ENCODE data around the gene EFEMP1.

Gene EFEMP1

GRCh38 chr2:55926974-55927373 is 3.4 kb upstream of the EFEMP1 start:
- Histone ChIP-seq H3K36me3 (ENCODE audit: control insufficient read depth, insufficient read depth, low read length) (no peaks in the 10 kb centered on the region), H3K9ac (ENCODE audit: low read length) (no peak overlapping the region), H3K27me3 (ENCODE audit: control insufficient read depth, insufficient read depth, low read length) (peaks cover 39% of the 10 kb centered on the region), H3K4me1 (ENCODE audit: control insufficient read depth, insufficient read depth, low read length) (peaks cover 7% of the 10 kb centered on the region), H3K9me3 (ENCODE audit: control insufficient read depth, low read length) (no peaks in the 10 kb centered on the region), H3K4me3 (ENCODE audit: low read length) (no peak overlapping the region)

GRCh38 chr2:55926246-55926645 is 2.7 kb upstream of the EFEMP1 start:
- Histone ChIP-seq H3K4me3 (ENCODE audit: low read length) (no peak overlapping the region), H3K36me3 (ENCODE audit: control insufficient read depth, insufficient read depth, low read length) (no peaks in the 10 kb centered on the region), H3K4me1 (ENCODE audit: control insufficient read depth, insufficient read depth, low read length) (peaks cover 7% of the 10 kb centered on the region), H3K9ac (ENCODE audit: low read length) (no peak overlapping the region), H3K27me3 (ENCODE audit: control insufficient read depth, insufficient read depth, low read length) (peaks cover 44% of the 10 kb centered on the region), H3K9me3 (ENCODE audit: control insufficient read depth, low read length) (no peaks in the 10 kb centered on the region)

GRCh38 chr2:55923982-55924321 is 370 bp upstream of the EFEMP1 start:
- Histone ChIP-seq H3K4me3 (ENCODE audit: low read length) (no peak overlapping the region), H3K9me3 (ENCODE audit: control insufficient read depth, low read length) (no peaks in the 10 kb centered on the region), H3K36me3 (ENCODE audit: control insufficient read depth, insufficient read depth, low read length) (no peaks in the 10 kb centered on the region), H3K9ac (ENCODE audit: low read length) (peak overlapping the region; percentile 5), H3K4me1 (ENCODE audit: control insufficient read depth, insufficient read depth, low read length) (peaks cover 7% of the 10 kb centered on the region), H3K27me3 (ENCODE audit: control insufficient read depth, insufficient read depth, low read length) (peaks cover 44% of the 10 kb centered on the region)

GRCh38 chr2:55922291-55922907 is 1.2 kb downstream of the EFEMP1 start:
- H3K4me1 ChIP-seq (ENCODE audit: control insufficient read depth, insufficient read depth, low read length) = peaks cover 7% of the 10 kb centered on the region
- H3K4me3 ChIP-seq (ENCODE audit: low read length) = no peak overlapping the region

GRCh38 chr2:55919574-55919973 is 4.0 kb downstream of the EFEMP1 start:
- Histone ChIP-seq H3K36me3 (ENCODE audit: control insufficient read depth, insufficient read depth, low read length) (no peaks in the 10 kb centered on the region), H3K4me1 (ENCODE audit: control insufficient read depth, insufficient read depth, low read length) (peaks cover 7% of the 10 kb centered on the region), H3K27me3 (ENCODE audit: control insufficient read depth, insufficient read depth, low read length) (peaks cover 29% of the 10 kb centered on the region), H3K9ac (ENCODE audit: low read length) (no peak overlapping the region), H3K9me3 (ENCODE audit: control insufficient read depth, low read length) (no peaks in the 10 kb centered on the region), H3K4me3 (ENCODE audit: low read length) (no peak overlapping the region)

More at GRCh38 chr2:55922291-55922907, 1.2 kb downstream of the EFEMP1 start:
- H3K27me3 ChIP-seq (ENCODE audit: control insufficient read depth, insufficient read depth, low read length) = peaks cover 44% of the 10 kb centered on the region
- no peak overlapping the region for H3K9ac ChIP-seq (ENCODE audit: low read length)
- no peaks in the 10 kb centered on the region for H3K9me3 ChIP-seq (ENCODE audit: control insufficient read depth, low read length)
- H3K36me3 ChIP-seq (ENCODE audit: control insufficient read depth, insufficient read depth, low read length) = no peaks in the 10 kb centered on the region

DNA sequence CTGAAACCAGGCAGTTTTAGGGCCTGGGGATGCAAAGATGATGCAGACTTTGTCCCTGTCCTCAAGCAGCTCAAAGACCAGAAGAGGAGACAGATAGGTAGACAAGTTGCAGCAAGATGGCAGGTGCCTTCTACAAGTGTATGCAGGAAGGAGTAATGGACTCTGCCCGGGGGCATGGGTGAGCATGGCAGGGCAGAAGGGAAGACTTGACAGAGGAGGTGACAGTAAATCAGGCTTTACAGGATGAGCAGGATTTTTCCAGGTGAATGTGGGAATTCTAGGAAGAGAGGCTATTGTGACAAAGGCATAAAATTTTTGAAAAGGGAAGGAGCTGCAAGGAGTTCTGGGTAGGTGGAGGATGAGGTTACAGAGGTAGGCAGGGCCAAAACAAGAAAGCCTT is 4.7 kb downstream of the EFEMP1 start:
- no peaks in the 10 kb centered on the region for H3K36me3 ChIP-seq (ENCODE audit: control insufficient read depth, insufficient read depth, low read length)
- H3K4me3 ChIP-seq (ENCODE audit: low read length) = no peak overlapping the region
- no peaks in the 10 kb centered on the region for H3K9me3 ChIP-seq (ENCODE audit: control insufficient read depth, low read length)
- H3K9ac ChIP-seq (ENCODE audit: low read length) = no peak overlapping the region
- peaks cover 7% of the 10 kb centered on the region for H3K4me1 ChIP-seq (ENCODE audit: control insufficient read depth, insufficient read depth, low read length)
- H3K27me3 ChIP-seq (ENCODE audit: control insufficient read depth, insufficient read depth, low read length) = peaks cover 23% of the 10 kb centered on the region

- peaks cover 13% of the 10 kb centered on the region for H3K27me3 ChIP-seq (ENCODE audit: control insufficient read depth, insufficient read depth, low read length)
- H3K36me3 ChIP-seq (ENCODE audit: control insufficient read depth, insufficient read depth, low read length) = no peaks in the 10 kb centered on the region
- peaks cover 3% of the 10 kb centered on the region for H3K4me1 ChIP-seq (ENCODE audit: control insufficient read depth, insufficient read depth, low read length)
- no peak overlapping the region for H3K4me3 ChIP-seq (ENCODE audit: low read length)
- no peaks in the 10 kb centered on the region for H3K9me3 ChIP-seq (ENCODE audit: control insufficient read depth, low read length)
- H3K9ac ChIP-seq (ENCODE audit: low read length) = no peak overlapping the region
These were observed 5.7 kb downstream of the EFEMP1 start for GRCh38 chr2:55917713-55918390.

- Histone ChIP-seq H3K4me1 (ENCODE audit: control insufficient read depth, insufficient read depth, low read length) (no peaks in the 10 kb centered on the region), H3K9ac (ENCODE audit: low read length) (no peak overlapping the region), H3K9me3 (ENCODE audit: control insufficient read depth, low read length) (no peaks in the 10 kb centered on the region), H3K27me3 (ENCODE audit: control insufficient read depth, insufficient read depth, low read length) (peaks cover 6% of the 10 kb centered on the region), H3K4me3 (ENCODE audit: low read length) (no peak overlapping the region), H3K36me3 (ENCODE audit: control insufficient read depth, insufficient read depth, low read length) (no peaks in the 10 kb centered on the region)
These were observed 6.5 kb downstream of the EFEMP1 start for GRCh38 chr2:55917117-55917516.

DNA sequence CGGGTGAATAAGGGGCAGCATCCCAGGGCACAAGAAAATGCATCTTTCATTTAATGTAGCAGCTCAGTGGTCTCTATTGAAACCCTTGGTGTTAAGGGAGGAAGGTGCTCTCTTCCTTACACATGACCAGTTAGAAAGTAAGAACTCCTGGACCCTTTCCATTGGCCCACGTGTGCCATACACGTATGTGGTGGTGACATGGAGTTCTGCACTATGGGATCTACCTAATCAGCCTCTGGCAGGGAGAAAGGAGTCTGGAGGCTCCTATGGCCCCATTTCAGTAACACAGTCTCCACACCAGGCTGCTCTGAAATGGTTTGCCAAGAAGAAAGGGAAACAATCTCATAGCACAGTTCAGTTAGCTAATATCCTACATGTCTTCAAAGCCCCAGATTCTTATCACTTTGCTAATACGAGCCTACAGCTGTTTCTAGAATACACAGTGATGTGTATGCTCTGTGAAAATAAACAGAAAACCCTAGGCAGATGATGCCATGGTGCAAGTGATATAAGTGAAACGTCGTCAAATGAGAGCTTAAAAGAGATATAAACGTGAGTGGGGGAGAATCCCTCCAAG is 7.0 kb downstream of the EFEMP1 start:
- H3K27me3 ChIP-seq (ENCODE audit: control insufficient read depth, insufficient read depth, low read length) = peaks cover under 1% of the 10 kb centered on the region
- no peaks in the 10 kb centered on the region for H3K9me3 ChIP-seq (ENCODE audit: control insufficient read depth, low read length)
- H3K4me3 ChIP-seq (ENCODE audit: low read length) = no peak overlapping the region
- H3K9ac ChIP-seq (ENCODE audit: low read length) = no peak overlapping the region
- H3K4me1 ChIP-seq (ENCODE audit: control insufficient read depth, insufficient read depth, low read length) = no peaks in the 10 kb centered on the region
- H3K36me3 ChIP-seq (ENCODE audit: control insufficient read depth, insufficient read depth, low read length) = no peaks in the 10 kb centered on the region

DNA sequence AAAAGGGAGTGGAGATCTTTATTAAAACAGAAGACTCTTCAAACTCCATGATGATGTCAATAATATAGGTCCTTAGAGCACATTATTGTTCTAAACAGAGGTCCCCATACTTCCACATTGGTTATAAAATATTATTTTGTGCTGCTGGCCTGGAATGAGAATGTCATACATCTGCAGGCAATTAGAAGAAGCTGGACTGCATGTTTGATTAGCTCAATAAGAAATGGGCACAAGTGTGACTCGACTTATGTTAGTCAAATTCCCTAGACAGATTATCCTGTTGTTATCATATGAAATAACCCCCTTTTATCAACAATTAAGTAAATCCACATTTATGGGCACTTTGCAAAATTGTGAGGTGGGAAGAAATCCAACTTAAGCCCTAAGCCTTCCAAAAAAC is 8.8 kb downstream of the EFEMP1 start:
- no peaks in the 10 kb centered on the region for H3K36me3 ChIP-seq (ENCODE audit: control insufficient read depth, insufficient read depth, low read length)
- no peaks in the 10 kb centered on the region for H3K4me1 ChIP-seq (ENCODE audit: control insufficient read depth, insufficient read depth, low read length)
- no peak overlapping the region for H3K4me3 ChIP-seq (ENCODE audit: low read length)
- no peaks in the 10 kb centered on the region for H3K9me3 ChIP-seq (ENCODE audit: control insufficient read depth, low read length)
- no peak overlapping the region for H3K9ac ChIP-seq (ENCODE audit: low read length)
- H3K27me3 ChIP-seq (ENCODE audit: control insufficient read depth, insufficient read depth, low read length) = no peaks in the 10 kb centered on the region

GRCh38 chr2:55912926-55913325 is 10.7 kb downstream of the EFEMP1 start:
- Histone ChIP-seq H3K4me1 (ENCODE audit: control insufficient read depth, insufficient read depth, low read length) (no peaks in the 10 kb centered on the region), H3K27me3 (ENCODE audit: control insufficient read depth, insufficient read depth, low read length) (no peaks in the 10 kb centered on the region), H3K36me3 (ENCODE audit: control insufficient read depth, insufficient read depth, low read length) (no peaks in the 10 kb centered on the region), H3K4me3 (ENCODE audit: low read length) (no peak overlapping the region), H3K9me3 (ENCODE audit: control insufficient read depth, low read length) (no peaks in the 10 kb centered on the region), H3K9ac (ENCODE audit: low read length) (no peak overlapping the region)

DNA sequence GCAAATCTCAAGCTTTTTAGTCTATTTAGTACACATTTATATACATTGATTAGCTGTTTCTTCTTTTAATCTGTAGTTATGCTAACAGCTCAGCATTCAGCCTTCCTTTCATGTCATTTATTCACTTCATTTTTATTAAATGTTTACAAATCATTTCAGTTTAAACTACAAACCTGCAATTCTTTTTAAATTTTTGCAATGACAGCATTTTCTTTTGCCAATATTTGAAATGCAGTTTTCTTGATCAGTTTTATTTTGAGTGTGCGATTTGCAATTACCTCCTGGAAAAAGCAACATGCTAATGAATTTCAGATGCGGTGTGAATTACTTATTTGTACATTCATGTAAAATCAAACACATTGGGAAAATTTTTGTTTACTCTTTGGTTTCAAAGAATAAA is 13.5 kb downstream of the EFEMP1 start:
- Histone ChIP-seq H3K4me1 (ENCODE audit: control insufficient read depth, insufficient read depth, low read length) (no peaks in the 10 kb centered on the region), H3K9me3 (ENCODE audit: control insufficient read depth, low read length) (no peaks in the 10 kb centered on the region), H3K36me3 (ENCODE audit: control insufficient read depth, insufficient read depth, low read length) (no peaks in the 10 kb centered on the region), H3K9ac (ENCODE audit: low read length) (no peak overlapping the region), H3K4me3 (ENCODE audit: low read length) (no peak overlapping the region), H3K27me3 (ENCODE audit: control insufficient read depth, insufficient read depth, low read length) (no peaks in the 10 kb centered on the region)

Data from mucosa of stomach (tissue), 1 donor.